ENCODE results near the gene TRIP13.

DNA sequence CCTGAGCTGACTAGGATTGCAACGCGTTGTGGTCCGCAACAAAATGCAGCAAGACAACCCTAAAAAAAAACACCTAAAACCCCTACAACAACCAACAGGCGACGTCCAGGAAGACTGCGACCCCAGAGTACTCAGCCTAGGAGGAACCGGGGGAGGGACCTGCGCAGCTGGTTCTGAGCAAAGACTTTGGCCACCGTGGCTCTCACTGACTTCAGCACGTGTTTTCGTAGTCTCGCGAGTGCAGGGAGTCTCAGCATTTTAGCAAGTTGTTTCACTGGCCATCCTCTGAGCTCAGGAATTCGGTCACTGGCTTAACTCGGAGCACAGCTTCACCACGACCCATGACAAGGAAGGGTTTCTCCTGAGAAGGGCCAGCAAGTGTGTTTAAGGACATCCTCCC is 33.3 kb upstream of the TRIP13 start:
- TF ChIP-seq, protein P1, sequence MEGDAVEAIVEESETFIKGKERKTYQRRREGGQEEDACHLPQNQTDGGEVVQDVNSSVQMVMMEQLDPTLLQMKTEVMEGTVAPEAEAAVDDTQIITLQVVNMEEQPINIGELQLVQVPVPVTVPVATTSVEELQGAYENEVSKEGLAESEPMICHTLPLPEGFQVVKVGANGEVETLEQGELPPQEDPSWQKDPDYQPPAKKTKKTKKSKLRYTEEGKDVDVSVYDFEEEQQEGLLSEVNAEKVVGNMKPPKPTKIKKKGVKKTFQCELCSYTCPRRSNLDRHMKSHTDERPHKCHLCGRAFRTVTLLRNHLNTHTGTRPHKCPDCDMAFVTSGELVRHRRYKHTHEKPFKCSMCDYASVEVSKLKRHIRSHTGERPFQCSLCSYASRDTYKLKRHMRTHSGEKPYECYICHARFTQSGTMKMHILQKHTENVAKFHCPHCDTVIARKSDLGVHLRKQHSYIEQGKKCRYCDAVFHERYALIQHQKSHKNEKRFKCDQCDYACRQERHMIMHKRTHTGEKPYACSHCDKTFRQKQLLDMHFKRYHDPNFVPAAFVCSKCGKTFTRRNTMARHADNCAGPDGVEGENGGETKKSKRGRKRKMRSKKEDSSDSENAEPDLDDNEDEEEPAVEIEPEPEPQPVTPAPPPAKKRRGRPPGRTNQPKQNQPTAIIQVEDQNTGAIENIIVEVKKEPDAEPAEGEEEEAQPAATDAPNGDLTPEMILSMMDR (conservative IDR thresholded peaks at IDR 0.05), result no peak
- TF ChIP-seq ZFX (IDR thresholded peaks at IDR 0.05), result no peak
